Fibroblast of peridontal ligament (primary cell): Measurements from ENCODE around the gene COQ8A.

Experiments used
- DNase-seq: peaks from one replicate; pipeline ENCODE4 v3.0.0-alpha.2; 2010; ENCODE audit errors: extremely low read depth

COQ8A gene

GRCh38 chr1:227006226-227006796, 66.2 kb downstream of the COQ8A start:
- DNase-seq, result no peak

GRCh38 chr1:227009937-227010336, 69.8 kb downstream of the COQ8A start:
- no peak for DNase-seq

- no peak for DNase-seq
These were observed 70.6 kb downstream of the COQ8A start for GRCh38 chr1:227010645-227011044.

GRCh38 chr1:227016990-227017389, 76.9 kb downstream of the COQ8A start:
- no peak for DNase-seq

GRCh38 chr1:227032396-227032795, 92.3 kb downstream of the COQ8A start:
- DNase-seq, result no peak

GRCh38 chr1:227033880-227034279, 93.8 kb downstream of the COQ8A start:
- DNase-seq, result no peak

- DNase-seq, result no peak
These were observed 95.2 kb downstream of the COQ8A start for GRCh38 chr1:227035316-227035715.

- no peak for DNase-seq
These were observed 97.0 kb downstream of the COQ8A start for GRCh38 chr1:227037121-227037520.
